ENCODE results near the gene ZNF862.

Gene ZNF862

DNA sequence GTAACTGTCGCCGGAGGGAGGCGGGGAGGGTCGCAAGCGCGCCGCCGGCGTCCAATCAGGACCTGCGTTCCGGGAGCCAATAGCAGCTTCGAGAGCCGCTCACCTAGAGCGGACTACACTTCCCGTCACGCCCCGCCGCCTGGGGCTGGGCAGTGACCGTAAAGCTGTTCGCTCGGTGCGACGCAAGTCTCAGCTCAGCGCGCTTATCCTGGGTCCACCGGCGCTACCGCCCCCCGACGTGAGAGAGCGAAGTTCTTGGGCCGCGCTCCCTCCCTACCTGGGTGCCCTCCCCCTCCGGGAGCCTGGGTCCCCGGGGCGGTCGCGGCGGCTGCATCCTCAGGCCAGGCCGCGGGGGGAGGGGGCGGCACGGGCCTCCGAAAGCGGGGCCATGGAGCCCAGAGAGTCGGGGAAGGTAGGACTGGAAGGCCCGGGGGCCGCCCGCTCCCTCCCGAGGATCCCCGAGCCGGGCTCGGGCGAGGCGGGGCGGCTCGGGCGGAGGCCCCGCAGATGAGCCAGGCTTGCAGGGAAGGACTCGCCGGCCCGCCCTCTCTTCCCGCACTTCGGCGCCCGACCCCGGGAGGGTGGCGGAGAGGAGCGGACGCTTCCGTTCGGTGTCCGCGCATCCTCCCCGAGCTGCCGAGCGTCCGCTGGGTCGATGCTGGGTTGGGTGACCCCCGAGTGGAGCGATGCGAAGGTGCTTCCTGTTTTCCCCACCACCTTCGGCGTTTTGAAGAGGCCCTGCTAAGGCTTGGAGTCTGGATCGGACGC, at the start of gene ZNF862:
TSS of gene ZNF862 (plus strand) at position 152 of the 768 bp plus-strand sequence. CDS start at position 389, 237 bp downstream.
- Histone ChIP-seq H3K4me3 (peak within 1 kb of the TSS; percentile 83 to 91), H3K36me3 (no peaks in the 10 kb centered on the region), H3K27me3 (no peaks in the 10 kb centered on the region), H3K27ac (peak within 1 kb of the TSS; percentile 83 to 91), H3K4me1 (peaks cover 0 to 14% (median 11%) of the 10 kb centered on the region in 4 donors), H3K9me3 (no peaks in the 10 kb centered on the region)
- TF ChIP-seq CTCF (IDR thresholded peaks at IDR 0.05) = no peak
- intact Hi-C loops (cut with DNase I; ENCODE audit: low total_unique reads) = loop anchor here (2.0 to 5.0 kb wide), 2 partner anchors 34 to 68 kb away; partner anchors contain the start of gene ATP6V0E2
- DNase-seq = peak; percentile 98 to 99

DNA sequence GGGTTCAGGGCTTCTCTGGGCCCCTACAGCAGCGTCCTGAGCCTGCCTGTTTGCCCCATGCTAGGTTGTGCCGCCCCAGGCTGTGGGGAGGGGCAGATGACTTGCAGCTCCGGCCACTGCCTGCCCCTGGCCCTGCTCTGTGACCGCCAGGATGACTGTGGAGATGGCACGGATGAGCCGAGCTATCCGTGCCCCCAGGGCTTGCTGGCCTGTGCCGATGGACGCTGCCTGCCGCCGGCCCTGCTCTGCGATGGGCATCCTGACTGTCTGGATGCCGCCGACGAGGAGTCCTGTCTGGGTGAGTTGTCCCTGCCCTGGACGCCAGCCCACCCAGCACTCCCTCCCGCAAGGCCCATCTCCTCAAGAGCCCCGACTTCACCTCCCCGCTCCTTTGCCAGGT, 49.1 kb upstream of the ZNF862 start:
- intact Hi-C loops (cut with DNase I; ENCODE audit: low total_unique reads) = no loop called here
- Histone ChIP-seq H3K9me3 (no peaks in the 10 kb centered on the region), H3K4me3 (no peak overlapping the region), H3K27me3 (peaks cover 0 to 68% of the 10 kb centered on the region in 2 donors), H3K36me3 (no peaks in the 10 kb centered on the region), H3K4me1 (peaks cover 0 to 4% (median 0%) of the 10 kb centered on the region in 4 donors), H3K27ac (no peak overlapping the region)
- TF ChIP-seq CTCF (IDR thresholded peaks at IDR 0.05) = no peak
- no peak for DNase-seq

DNA sequence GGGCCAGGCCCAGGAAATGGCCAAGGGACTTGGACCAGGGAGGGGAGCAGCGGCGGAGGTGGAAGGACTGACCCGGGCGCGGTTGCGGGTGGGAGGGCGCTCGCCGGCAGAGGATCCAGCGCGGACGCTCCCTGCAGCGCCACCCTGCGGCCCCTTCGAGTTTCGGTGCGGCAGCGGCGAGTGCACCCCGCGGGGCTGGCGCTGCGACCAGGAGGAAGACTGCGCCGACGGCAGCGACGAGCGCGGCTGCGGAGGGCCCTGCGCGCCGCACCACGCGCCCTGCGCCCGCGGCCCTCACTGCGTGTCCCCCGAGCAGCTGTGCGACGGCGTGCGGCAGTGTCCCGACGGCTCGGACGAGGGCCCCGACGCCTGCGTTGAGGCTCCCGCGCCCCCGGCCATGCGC, 48.0 kb upstream of the ZNF862 start:
- peak in 1 of 2 experiments; percentile 18 for TF ChIP-seq CTCF (IDR thresholded peaks at IDR 0.05)
- H3K4me3 ChIP-seq = no peak overlapping the region
- H3K9me3 ChIP-seq = no peaks in the 10 kb centered on the region
- no peaks in the 10 kb centered on the region for H3K36me3 ChIP-seq
- intact Hi-C loops (cut with DNase I; ENCODE audit: low total_unique reads) = no loop called here
- DNase-seq = no peak
- H3K27me3 ChIP-seq = peaks cover 0 to 59% of the 10 kb centered on the region in 2 donors
- H3K4me1 ChIP-seq = peaks cover 0 to 4% (median 0%) of the 10 kb centered on the region in 4 donors
- no peak overlapping the region for H3K27ac ChIP-seq

GRCh38 chr7:149790754-149791360, 47.3 kb upstream of the ZNF862 start:
- H3K4me1 ChIP-seq = peaks cover 0 to 4% (median 0%) of the 10 kb centered on the region in 4 donors
- no peak for TF ChIP-seq CTCF (IDR thresholded peaks at IDR 0.05)
- intact Hi-C loops (cut with DNase I; ENCODE audit: low total_unique reads) = no loop called here
- H3K36me3 ChIP-seq = no peaks in the 10 kb centered on the region
- no peak overlapping the region for H3K4me3 ChIP-seq
- H3K27ac ChIP-seq = no peak overlapping the region
- no peaks in the 10 kb centered on the region for H3K9me3 ChIP-seq
- DNase-seq = no peak
- peaks cover 0 to 59% of the 10 kb centered on the region in 2 donors for H3K27me3 ChIP-seq

DNA sequence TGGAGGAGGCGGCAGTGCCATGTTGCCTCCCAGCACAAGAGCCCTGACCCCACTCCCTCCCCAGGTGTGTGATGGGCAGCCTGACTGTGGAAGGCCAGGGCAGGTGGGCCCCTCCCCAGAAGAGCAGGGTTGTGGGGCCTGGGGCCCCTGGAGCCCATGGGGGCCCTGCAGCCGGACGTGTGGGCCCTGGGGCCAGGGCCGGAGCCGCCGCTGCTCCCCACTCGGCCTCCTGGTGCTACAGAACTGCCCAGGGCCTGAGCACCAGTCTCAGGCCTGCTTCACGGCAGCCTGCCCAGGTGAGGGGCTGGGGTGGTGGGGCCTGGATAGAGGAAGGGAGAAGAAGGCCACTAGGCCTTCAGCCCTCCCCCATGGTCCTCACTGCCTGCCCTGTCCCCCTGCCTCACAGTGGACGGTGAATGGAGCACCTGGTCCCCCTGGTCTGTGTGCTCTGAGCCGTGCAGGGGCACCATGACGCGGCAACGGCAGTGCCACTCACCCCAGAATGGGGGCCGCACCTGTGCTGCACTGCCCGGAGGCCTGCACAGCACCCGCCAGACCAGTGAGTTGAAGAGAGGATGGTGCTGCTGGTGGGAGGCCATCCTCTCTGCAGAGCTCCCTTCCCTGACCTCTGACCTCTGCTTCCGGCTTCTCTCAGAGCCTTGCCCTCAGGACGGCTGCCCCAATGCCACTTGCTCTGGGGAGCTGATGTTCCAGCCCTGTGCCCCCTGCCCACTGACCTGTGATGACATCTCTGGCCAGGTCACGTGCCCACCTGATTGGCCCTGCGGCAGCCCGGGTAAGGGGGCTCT, 46.6 kb upstream of the ZNF862 start:
- Histone ChIP-seq H3K9me3 (no peaks in the 10 kb centered on the region), H3K4me3 (no peak overlapping the region), H3K4me1 (peaks cover 0 to 4% (median 0%) of the 10 kb centered on the region in 4 donors), H3K27ac (no peak overlapping the region), H3K36me3 (no peaks in the 10 kb centered on the region), H3K27me3 (peaks cover 0 to 57% of the 10 kb centered on the region in 2 donors)
- no peak for DNase-seq
- intact Hi-C loops (cut with DNase I; ENCODE audit: low total_unique reads) = no loop called here
- no peak for TF ChIP-seq CTCF (IDR thresholded peaks at IDR 0.05)

Measured in tibial artery (tissue), 4 donors.